CD4-positive, alpha-beta memory T cell (primary cell): ENCODE measurements around the gene FOXE3. TPM values are rescaled to one million over a fixed set of nuclear protein-coding genes. Genes with fewer than 3 reads are reported as not detected.

Experiments
- CTCF ChIA-PET: fragments of 350-600 bp; sonication (Branson Sonifier 250); formaldehyde crosslinking; loops from one replicate; lab custom pipeline; 2021; ENCODE audit warnings: inconsistent platforms; ENCODE audit not compliant: partially characterized antibody; lab: Charles Lee
- POLR2A ChIA-PET: fragments of 350-600 bp; sonication (Branson Sonifier 250); formaldehyde crosslinking; loops from one replicate; lab custom pipeline; 2021; ENCODE audit not compliant: partially characterized antibody; lab: Charles Lee
- DNase-seq, 5 donors: peaks; one replicate each; pipeline versions ENCODE4 v3.0.0 to v3.0.0-alpha.2; 2020 to 2022; ENCODE audit warnings: mixed read lengths in 1 of 5
- H3K27ac ChIP-seq: one replicate; pipeline ENCODE4 v1.7.0; 2013; ENCODE audit warnings: low read depth, low read length
- H3K27me3 ChIP-seq: 2 replicates; pipeline ENCODE4 v1.7.0; 2013; ENCODE audit warnings: mild to moderate bottlenecking, low read length, moderate library complexity; ENCODE audit not compliant: insufficient read depth
- H3K36me3 ChIP-seq: 2 replicates; pipeline ENCODE4 v1.7.0; 2013; ENCODE audit warnings: mild to moderate bottlenecking, low read length, moderate library complexity; ENCODE audit not compliant: insufficient read depth
- H3K4me1 ChIP-seq: 2 replicates; pipeline ENCODE4 v1.7.0; 2013; ENCODE audit warnings: mild to moderate bottlenecking, low read length, moderate library complexity; ENCODE audit not compliant: insufficient read depth
- H3K4me3 ChIP-seq, 2 donors: one replicate each; pipeline ENCODE4 v1.7.0; 2013; ENCODE audit warnings: low read length in 2 of 2, mild to moderate bottlenecking in 1 of 2
- H3K9me3 ChIP-seq, 2 donors: one replicate each; pipeline ENCODE4 v1.7.0; 2013; ENCODE audit warnings: low read length in 2 of 2, control low read depth in 1 of 2; ENCODE audit not compliant: control insufficient read depth in 1 of 2
- H3K27ac Mint-ChIP-seq, 7 donors: one replicate each; pipeline ENCODE4 v1.8.0; 2020 to 2021; ENCODE audit warnings: mixed read lengths in 7 of 7, mild to moderate bottlenecking in 6 of 7, inconsistent platforms in 3 of 7, moderate library complexity in 3 of 7
- H3K27me3 Mint-ChIP-seq, 2 donors: one replicate each; pipeline ENCODE4 v1.8.0; 2020 to 2021; ENCODE audit warnings: mixed read lengths in 2 of 2
- H3K36me3 Mint-ChIP-seq, 2 donors: one replicate each; pipeline ENCODE4 v1.8.0; 2020 to 2021; ENCODE audit warnings: mixed read lengths in 2 of 2, inconsistent platforms in 1 of 2, mild to moderate bottlenecking in 1 of 2
- H3K4me1 Mint-ChIP-seq, 4 donors: one replicate each; pipeline ENCODE4 v1.8.0; 2020 to 2021; ENCODE audit warnings: mixed read lengths in 4 of 4, mild to moderate bottlenecking in 1 of 4
- H3K4me3 Mint-ChIP-seq, 8 donors: one replicate each; pipeline ENCODE4 v1.8.0; 2020 to 2021; ENCODE audit warnings: mixed read lengths in 8 of 8, mild to moderate bottlenecking in 7 of 8, moderate library complexity in 6 of 8, inconsistent platforms in 3 of 8
- H3K9me3 Mint-ChIP-seq, 8 donors: one replicate each; pipeline ENCODE4 v1.8.0; 2020 to 2021; ENCODE audit warnings: mixed read lengths in 8 of 8, mild to moderate bottlenecking in 5 of 8, inconsistent platforms in 3 of 8, moderate library complexity in 1 of 8
- intact Hi-C: fragments of 100-400 bp; cut with micrococcal nuclease; formaldehyde crosslinking; loops from one replicate; pipeline ENCODE4 v1.15.1; 2023
- polyA plus RNA-seq, 2 donors: library from polyadenylated mRNA; unstranded; fragments of 300-500 nt; fragmentation: Illumina TruSeq; gene quantifications; one replicate each; pipeline ENCODE4 v1.2.3, GENCODE V29; 2021
- total RNA-seq, 2 experiments: library from RNA; stranded (reverse); gene quantifications; one replicate each; pipeline ENCODE4 v1.2.3, GENCODE V29; 2021

FOXE3 gene
- total and polyA plus RNA-seq, 4 experiments from 2014 or later, result not detected

GRCh38 chr1:47412437-47412836, 3.6 kb upstream of the FOXE3 start:
- H3K9me3 Mint-ChIP-seq, result no peaks in the 10 kb centered on the region
- no peaks in the 10 kb centered on the region for H3K36me3 ChIP-seq
- peaks cover 24 to 32% of the 10 kb centered on the region in 2 donors for H3K27me3 Mint-ChIP-seq
- CTCF ChIA-PET, result no interaction called here
- H3K4me1 Mint-ChIP-seq, result peaks cover 0 to 13% (median 2%) of the 10 kb centered on the region in 4 donors
- intact Hi-C loops, result no loop called here
- no peaks in the 10 kb centered on the region for H3K36me3 Mint-ChIP-seq
- H3K4me1 ChIP-seq, result no peaks in the 10 kb centered on the region
- H3K9me3 ChIP-seq, result no peaks in the 10 kb centered on the region
- no peak for DNase-seq
- no peak overlapping the region for H3K27ac ChIP-seq
- H3K4me3 Mint-ChIP-seq, result no peak overlapping the region
- H3K27me3 ChIP-seq, result peaks cover 2% of the 10 kb centered on the region
- H3K27ac Mint-ChIP-seq, result no peak overlapping the region
- POLR2A ChIA-PET, result no interaction called here
- no peak overlapping the region for H3K4me3 ChIP-seq

- POLR2A ChIA-PET, result no interaction called here
- H3K27ac Mint-ChIP-seq, result peak overlapping the region in 1 of 7 donors; percentile 32
- peaks cover 0 to 2% (median 0%) of the 10 kb centered on the region in 8 donors for H3K9me3 Mint-ChIP-seq
- peaks cover 0 to 22% (median 3%) of the 10 kb centered on the region in 4 donors for H3K4me1 Mint-ChIP-seq
- no peaks in the 10 kb centered on the region for H3K9me3 ChIP-seq
- intact Hi-C loops, result no loop called here
- no peaks in the 10 kb centered on the region for H3K4me1 ChIP-seq
- CTCF ChIA-PET, result interaction anchor here (1.2 kb wide), 1 partner anchor 223 kb away, joined by 3 read pairs; no protein-coding TSS in a partner anchor
- peaks cover 9% of the 10 kb centered on the region for H3K27me3 ChIP-seq
- H3K4me3 Mint-ChIP-seq, result peak overlapping the region in 7 of 8 donors; percentile 58 to 82 (median 68)
- DNase-seq, result no peak
- peaks cover 35% of the 10 kb centered on the region in 2 donors for H3K27me3 Mint-ChIP-seq
- no peak overlapping the region for H3K27ac ChIP-seq
- no peak overlapping the region for H3K4me3 ChIP-seq
- H3K36me3 ChIP-seq, result no peaks in the 10 kb centered on the region
- H3K36me3 Mint-ChIP-seq, result peaks cover 0 to 3% of the 10 kb centered on the region in 2 donors
These were observed 459 bp downstream of the FOXE3 start for GRCh38 chr1:47416319-47417169.

GRCh38 chr1:47417170-47418044, 1.3 kb downstream of the FOXE3 start:
- H3K4me1 Mint-ChIP-seq, result peaks cover 0 to 22% (median 3%) of the 10 kb centered on the region in 4 donors
- intact Hi-C loops, result no loop called here
- ChIA-PET POLR2A (no interaction called here), CTCF (interaction anchor here (1.2 kb wide), 2 partner anchors 20 to 224 kb away, joined by 3 read pairs; no protein-coding TSS in a partner anchor)
- no peaks in the 10 kb centered on the region for H3K36me3 ChIP-seq
- H3K27me3 ChIP-seq, result peaks cover 9% of the 10 kb centered on the region
- H3K36me3 Mint-ChIP-seq, result peaks cover 0 to 3% of the 10 kb centered on the region in 2 donors
- H3K9me3 Mint-ChIP-seq, result peaks cover 0 to 2% (median 0%) of the 10 kb centered on the region in 8 donors
- peaks cover 35% of the 10 kb centered on the region in 2 donors for H3K27me3 Mint-ChIP-seq
- peak overlapping the region in 6 of 8 donors; percentile 46 to 68 (median 58) for H3K4me3 Mint-ChIP-seq
- no peak overlapping the region for H3K27ac ChIP-seq
- DNase-seq, result no peak
- no peaks in the 10 kb centered on the region for H3K4me1 ChIP-seq
- H3K9me3 ChIP-seq, result no peaks in the 10 kb centered on the region
- no peak overlapping the region for H3K4me3 ChIP-seq
- no peak overlapping the region for H3K27ac Mint-ChIP-seq

DNA sequence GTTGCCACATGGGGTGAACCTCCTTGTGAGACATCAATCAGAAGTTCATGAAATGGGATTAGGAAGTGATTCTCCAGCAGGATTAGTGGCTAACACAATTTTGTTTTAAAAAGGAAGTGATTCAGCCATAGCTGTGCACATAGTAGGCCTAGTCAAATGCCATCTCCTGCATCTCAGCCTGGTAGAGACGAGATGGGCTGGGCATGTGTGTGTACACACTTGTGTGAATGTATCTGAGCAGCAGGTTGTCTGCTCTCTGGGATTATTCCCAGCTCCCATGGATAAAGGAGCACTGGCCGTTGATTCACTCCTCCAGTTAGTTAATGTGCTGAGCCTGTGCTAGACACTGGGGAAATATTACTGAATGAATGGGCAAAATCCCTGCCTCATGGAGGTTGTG, 2.0 kb downstream of the FOXE3 start:
- Mint-ChIP-seq H3K27me3 (peaks cover 35% of the 10 kb centered on the region in 2 donors), H3K4me1 (peaks cover 0 to 22% (median 3%) of the 10 kb centered on the region in 4 donors), H3K9me3 (peaks cover 0 to 2% (median 0%) of the 10 kb centered on the region in 8 donors), H3K4me3 (peak overlapping the region in 3 of 8 donors; percentile 42 to 58 (median 49)), H3K36me3 (peaks cover 0 to 3% of the 10 kb centered on the region in 2 donors), H3K27ac (no peak overlapping the region)
- H3K9me3 ChIP-seq, result no peaks in the 10 kb centered on the region
- POLR2A ChIA-PET, result no interaction called here
- no peak overlapping the region for H3K27ac ChIP-seq
- no peak overlapping the region for H3K4me3 ChIP-seq
- intact Hi-C loops, result no loop called here
- no peak for DNase-seq
- H3K4me1 ChIP-seq, result no peaks in the 10 kb centered on the region
- no peaks in the 10 kb centered on the region for H3K36me3 ChIP-seq
- peaks cover 9% of the 10 kb centered on the region for H3K27me3 ChIP-seq
- CTCF ChIA-PET, result interaction anchor here (1.2 kb wide), 2 partner anchors 19 to 225 kb away, joined by 3 read pairs; no protein-coding TSS in a partner anchor

DNA sequence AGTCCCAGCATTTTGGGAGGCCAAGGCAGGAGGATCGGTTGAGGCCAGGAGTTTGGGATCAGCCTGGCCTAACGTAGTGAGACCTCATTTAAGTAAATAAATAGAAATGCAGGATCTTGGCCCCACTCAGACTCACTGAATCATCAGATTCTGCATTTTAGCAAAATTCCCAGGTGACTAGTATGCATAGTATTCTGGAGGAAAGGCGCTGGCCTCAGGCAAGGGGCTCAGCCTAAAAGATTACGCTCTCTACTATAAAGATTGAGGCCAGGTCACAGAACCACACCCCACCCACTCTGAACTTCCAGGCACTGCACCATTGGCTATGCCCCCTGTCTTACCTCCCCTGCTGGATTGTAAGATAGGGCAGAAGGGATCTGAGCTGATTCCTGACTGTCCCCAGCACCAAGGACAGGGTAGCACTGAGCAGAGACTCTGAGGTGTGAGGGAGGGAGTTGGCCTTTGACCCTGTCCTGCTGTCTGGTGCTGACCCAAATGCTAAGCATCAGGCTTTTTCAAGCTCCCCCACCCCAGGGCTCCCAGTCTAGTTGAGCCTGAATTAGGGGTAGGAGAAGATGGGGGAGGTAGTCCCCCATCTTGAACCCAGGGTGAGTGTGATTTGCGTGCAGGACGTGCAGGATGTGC, 2.7 kb downstream of the FOXE3 start:
- no peak for DNase-seq
- H3K9me3 Mint-ChIP-seq, result peaks cover 0 to 2% (median 0%) of the 10 kb centered on the region in 8 donors
- Histone ChIP-seq H3K4me1 (no peaks in the 10 kb centered on the region), H3K27ac (no peak overlapping the region), H3K36me3 (no peaks in the 10 kb centered on the region), H3K9me3 (no peaks in the 10 kb centered on the region), H3K27me3 (peaks cover 9% of the 10 kb centered on the region), H3K4me3 (no peak overlapping the region)
- no peak overlapping the region for H3K4me3 Mint-ChIP-seq
- intact Hi-C loops, result no loop called here
- peaks cover 0 to 3% of the 10 kb centered on the region in 2 donors for H3K36me3 Mint-ChIP-seq
- H3K4me1 Mint-ChIP-seq, result peaks cover 0 to 22% (median 3%) of the 10 kb centered on the region in 4 donors
- peaks cover 33 to 34% of the 10 kb centered on the region in 2 donors for H3K27me3 Mint-ChIP-seq
- no peak overlapping the region for H3K27ac Mint-ChIP-seq
- CTCF ChIA-PET, result interaction anchor here (1.2 to 2.9 kb wide), 2 partner anchors 13 to 19 kb away, joined by 3 to 12 read pairs; no protein-coding TSS in a partner anchor
- POLR2A ChIA-PET, result no interaction called here

GRCh38 chr1:47420547-47420946, 4.5 kb downstream of the FOXE3 start:
- Histone ChIP-seq H3K9me3 (no peaks in the 10 kb centered on the region), H3K27ac (no peak overlapping the region), H3K27me3 (peaks cover 9% of the 10 kb centered on the region), H3K4me1 (no peaks in the 10 kb centered on the region), H3K36me3 (no peaks in the 10 kb centered on the region), H3K4me3 (no peak overlapping the region)
- DNase-seq, result no peak
- Mint-ChIP-seq H3K4me1 (peaks cover 0 to 12% (median 6%) of the 10 kb centered on the region in 4 donors), H3K27ac (no peak overlapping the region), H3K36me3 (peaks cover 0 to 3% of the 10 kb centered on the region in 2 donors), H3K9me3 (peaks cover 0 to 2% (median 0%) of the 10 kb centered on the region in 8 donors), H3K4me3 (no peak overlapping the region), H3K27me3 (peaks cover 20 to 21% of the 10 kb centered on the region in 2 donors)
- intact Hi-C loops, result no loop called here
- POLR2A ChIA-PET, result interaction anchor here (1.0 kb wide), 1 partner anchor 15 kb away, joined by 3 read pairs; no protein-coding TSS in a partner anchor
- CTCF ChIA-PET, result interaction anchor here (0.9 to 2.9 kb wide), 4 partner anchors 11 to 242 kb away, joined by 3 to 12 read pairs (median 4); partner anchors contain the start of gene FOXD2
